H9 (cell line): ENCODE results near the gene UBE2L3. TPM values are rescaled to one million over a fixed set of nuclear protein-coding genes. Genes with fewer than 3 reads are reported as not detected.

Experiments used
- DNase-seq: peaks from one replicate; pipeline ENCODE4 v3.0.0-alpha.2; 2017
- H2AFZ ChIP-seq: one replicate; pipeline ENCODE4 v1.6.1; 2013; ENCODE audit warnings: mild to moderate bottlenecking, low read length, control low read depth, moderate library complexity
- H2AK5ac ChIP-seq: 2 replicates; pipeline ENCODE4 v1.6.1; 2013; ENCODE audit warnings: low read length, control low read depth, mixed read lengths; ENCODE audit not compliant: insufficient read length
- H2BK120ac ChIP-seq: one replicate; pipeline ENCODE4 v1.6.1; 2013; ENCODE audit warnings: low read depth, mild to moderate bottlenecking, low read length, control low read depth, inconsistent platforms; ENCODE audit not compliant: poor library complexity, severe bottlenecking
- H2BK12ac ChIP-seq: 2 replicates; pipeline ENCODE4 v1.6.1; 2013; ENCODE audit warnings: low read length, control low read depth, mixed read lengths, low read depth; ENCODE audit not compliant: insufficient read length
- H2BK15ac ChIP-seq: 2 replicates; pipeline ENCODE4 v1.6.1; 2013; ENCODE audit warnings: low read depth, low read length, control low read depth
- H2BK20ac ChIP-seq: one replicate; pipeline ENCODE4 v1.6.1; 2013; ENCODE audit warnings: low read depth, mild to moderate bottlenecking, low read length, control low read depth, inconsistent platforms; ENCODE audit not compliant: poor library complexity, severe bottlenecking
- H2BK5ac ChIP-seq: 2 replicates; pipeline ENCODE4 v1.6.1; 2013; ENCODE audit warnings: low read length, control low read depth, mixed read lengths; ENCODE audit not compliant: insufficient read length
- H3K14ac ChIP-seq: 2 replicates; pipeline ENCODE4 v1.6.1; 2013; ENCODE audit warnings: low read length, control low read depth; ENCODE audit not compliant: insufficient read depth
- H3K18ac ChIP-seq: 2 replicates; pipeline ENCODE4 v1.6.1; 2013; ENCODE audit warnings: low read depth, mild to moderate bottlenecking, mixed read lengths, low read length, control low read depth; ENCODE audit not compliant: insufficient read length
- H3K23ac ChIP-seq: 2 replicates; pipeline ENCODE4 v1.6.1; 2013; ENCODE audit warnings: low read length, control low read depth, mixed read lengths, low read depth; ENCODE audit not compliant: insufficient read length
- H3K23me2 ChIP-seq: 2 replicates; pipeline ENCODE4 v1.6.1; 2013; ENCODE audit warnings: low read depth, mild to moderate bottlenecking, mixed read lengths, low read length, control low read depth; ENCODE audit not compliant: insufficient read length, poor library complexity, severe bottlenecking
- H3K27ac ChIP-seq: 2 replicates; pipeline ENCODE4 v1.5.1; 2013; ENCODE audit warnings: low read length, control low read depth, mixed read lengths, low read depth; ENCODE audit not compliant: insufficient read length
- H3K27me3 ChIP-seq: 2 replicates; pipeline ENCODE4 v1.6.1; 2013; ENCODE audit warnings: low read length, control low read depth, inconsistent platforms; ENCODE audit not compliant: insufficient read depth
- H3K4ac ChIP-seq: 2 replicates; pipeline ENCODE4 v1.6.1; 2013; ENCODE audit warnings: low read depth, mild to moderate bottlenecking, control low read depth, inconsistent platforms, low read length, moderate library complexity
- H3K4me1 ChIP-seq: 2 replicates; pipeline ENCODE4 v1.6.1; 2013; ENCODE audit warnings: low read length, control low read depth, inconsistent platforms; ENCODE audit not compliant: insufficient read depth
- H3K4me2 ChIP-seq: 2 replicates; pipeline ENCODE4 v1.6.1; 2013; ENCODE audit warnings: low read length, control low read depth, mixed read lengths; ENCODE audit not compliant: insufficient read length, insufficient read depth
- H3K56ac ChIP-seq: 2 replicates; pipeline ENCODE4 v1.6.1; 2013; ENCODE audit warnings: low read depth, mild to moderate bottlenecking, mixed read lengths, low read length, control low read depth; ENCODE audit not compliant: insufficient read length
- H3K79me1 ChIP-seq: 2 replicates; pipeline ENCODE4 v1.6.1; 2013; ENCODE audit warnings: low read depth, mild to moderate bottlenecking, moderate library complexity, low read length, control low read depth, inconsistent platforms; ENCODE audit not compliant: insufficient read depth, poor library complexity, severe bottlenecking
- H3K79me2 ChIP-seq: 2 replicates; pipeline ENCODE4 v1.6.1; 2013; ENCODE audit warnings: low read length, control low read depth, inconsistent platforms; ENCODE audit not compliant: insufficient read depth
- H3K9ac ChIP-seq: 2 replicates; pipeline ENCODE4 v1.6.1; 2013; ENCODE audit warnings: low read length, control low read depth, mixed read lengths; ENCODE audit not compliant: insufficient read length; ENCODE audit errors: extremely low read depth
- H3K9me3 ChIP-seq: one replicate; pipeline ENCODE4 v1.6.1; 2013; ENCODE audit warnings: low read depth, low read length, inconsistent platforms; ENCODE audit not compliant: control insufficient read depth
- H3T11ph ChIP-seq: one replicate; pipeline ENCODE4 v1.6.1; 2013; ENCODE audit warnings: mild to moderate bottlenecking, low read length, control low read depth, inconsistent platforms
- H4K20me1 ChIP-seq: one replicate; pipeline ENCODE4 v1.6.1; 2013; ENCODE audit not compliant: control insufficient read depth, insufficient read length, insufficient read depth
- H4K5ac ChIP-seq: 2 replicates; pipeline ENCODE4 v1.6.1; 2013; ENCODE audit warnings: low read depth, mild to moderate bottlenecking, mixed read lengths, low read length, control low read depth; ENCODE audit not compliant: insufficient read length
- H4K8ac ChIP-seq: replicated peaks from 2 replicates; pipeline ENCODE4 v1.6.1; 2013; ENCODE audit warnings: low read length, control low read depth, mixed read lengths, low read depth; ENCODE audit not compliant: insufficient read length
- H4K91ac ChIP-seq: 2 replicates; pipeline ENCODE4 v1.6.1; 2013; ENCODE audit warnings: low read depth, mild to moderate bottlenecking, moderate library complexity, mixed read lengths, low read length, control low read depth; ENCODE audit not compliant: insufficient read length
- H3K27ac Mint-ChIP-seq, 3 experiments: 2 replicates in 2 of 3; 3 replicates in 1 of 3; pipeline ENCODE4 v1.8.0; 2020 to 2021; ENCODE audit warnings: mixed read lengths in 3 of 3, mild to moderate bottlenecking in 1 of 3, moderate library complexity in 1 of 3
- H3K27me3 Mint-ChIP-seq: 2 replicates; pipeline ENCODE4 v1.8.0; 2021; ENCODE audit warnings: low read depth, mild to moderate bottlenecking, moderate library complexity, mixed read lengths
- H3K36me3 Mint-ChIP-seq, 3 experiments: 2 replicates in 2 of 3; 3 replicates in 1 of 3; pipeline ENCODE4 v1.8.0; 2020 to 2021; ENCODE audit warnings: low read depth in 3 of 3, mixed read lengths in 3 of 3; ENCODE audit not compliant: insufficient read depth in 1 of 3
- H3K4me1 Mint-ChIP-seq, 2 experiments: 2 replicates each; pipeline ENCODE4 v1.8.0; 2020; ENCODE audit warnings: mixed read lengths in 2 of 2
- H3K4me3 Mint-ChIP-seq, 2 experiments: 2 replicates in 1 of 2; 3 replicates in 1 of 2; pipeline ENCODE4 v1.8.0; 2020 to 2021; ENCODE audit warnings: mild to moderate bottlenecking in 2 of 2, mixed read lengths in 2 of 2, moderate library complexity in 1 of 2
- H3K9me3 Mint-ChIP-seq, 2 experiments: 2 replicates in 1 of 2; 3 replicates in 1 of 2; pipeline ENCODE4 v1.8.0; 2020; ENCODE audit warnings: mild to moderate bottlenecking in 2 of 2, mixed read lengths in 2 of 2, moderate library complexity in 1 of 2
- WGBS: extraction: QIAGEN DNeasy Blood & Tissue Kit; methylation state at CpG from one replicate; pipeline ENCODE4 v1.1.7; 2013; ENCODE audit warnings: missing lambda C conversion rate, low lambda C conversion rate, mixed read lengths; ENCODE audit not compliant: insufficient read length; ENCODE audit errors: extremely low coverage; 5-methylcytosine and 5-hydroxymethylcytosine counted together
- total RNA-seq: library from RNA; stranded (reverse); gene quantifications from 2 replicates; pipeline ENCODE4 v1.2.1, GENCODE V29; 2021
- TF ChIP-seq, protein P1 (sequence below): fragments of 200-600 bp; sonication (generic); conservative IDR thresholded peaks from 3 replicates; pipeline ENCODE4 v1.8.0; 2021; ENCODE audit warnings: antibody characterized with exemption, mild to moderate bottlenecking

UBE2L3 gene
- total RNA-seq, 1 experiment from 2014 or later = 79.7 TPM

DNA sequence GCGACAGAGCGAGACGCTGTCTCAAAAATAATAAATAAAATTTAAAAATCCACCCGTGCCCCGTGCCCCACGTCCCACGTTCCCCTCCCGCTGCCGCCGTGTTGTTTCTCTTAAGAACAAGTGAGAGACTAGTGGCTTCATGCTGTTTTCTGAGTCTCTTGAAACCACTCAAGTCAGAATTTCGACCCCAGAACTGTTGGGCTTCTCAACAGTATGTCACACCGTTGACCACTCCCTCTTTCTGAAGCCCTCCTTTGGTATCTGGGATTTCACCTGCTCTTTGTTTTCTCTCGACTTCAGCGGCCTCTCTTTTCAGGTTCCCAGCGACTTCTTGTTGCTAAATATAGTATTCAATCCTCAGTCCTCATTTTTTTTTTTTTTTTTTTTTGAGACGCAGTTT is 99.3 kb downstream of the UBE2L3 start:
- Histone ChIP-seq H2BK5ac (no peak overlapping the region), H3K4me2 (peak overlapping the region; percentile 54), H3K4me1 (no peaks in the 10 kb centered on the region), H3K23me2 (no peaks in the 10 kb centered on the region), H3K27ac (no peak overlapping the region), H4K5ac (no peak overlapping the region), H2BK20ac (no peak overlapping the region), H2AK5ac (no peak overlapping the region), H3K4ac (no peak overlapping the region), H3K23ac (no peak overlapping the region), H3K9me3 (no peaks in the 10 kb centered on the region), H3K14ac (no peak overlapping the region), H3K27me3 (no peaks in the 10 kb centered on the region), H2BK12ac (no peak overlapping the region), H2AFZ (no peak overlapping the region), H3K79me2 (no peaks in the 10 kb centered on the region), H3T11ph (no peak overlapping the region), H4K8ac (no peak overlapping the region), H2BK15ac (no peak overlapping the region), H3K9ac (no peak overlapping the region), H3K56ac (no peak overlapping the region), H3K18ac (no peak overlapping the region), H4K20me1 (no peaks in the 10 kb centered on the region), H3K79me1 (peaks cover 3% of the 10 kb centered on the region), H2BK120ac (no peak overlapping the region), H4K91ac (no peak overlapping the region)
- H3K4me3 Mint-ChIP-seq = peak overlapping the region; percentile 89 to 95
- peaks cover 5% of the 10 kb centered on the region for H3K27me3 Mint-ChIP-seq
- DNase-seq = no peak
- H3K36me3 Mint-ChIP-seq = peaks cover 2 to 17% (median 13%) of the 10 kb centered on the region in 3 experiments; a peak in 6 of 7 replicates
- TF ChIP-seq, protein P1, sequence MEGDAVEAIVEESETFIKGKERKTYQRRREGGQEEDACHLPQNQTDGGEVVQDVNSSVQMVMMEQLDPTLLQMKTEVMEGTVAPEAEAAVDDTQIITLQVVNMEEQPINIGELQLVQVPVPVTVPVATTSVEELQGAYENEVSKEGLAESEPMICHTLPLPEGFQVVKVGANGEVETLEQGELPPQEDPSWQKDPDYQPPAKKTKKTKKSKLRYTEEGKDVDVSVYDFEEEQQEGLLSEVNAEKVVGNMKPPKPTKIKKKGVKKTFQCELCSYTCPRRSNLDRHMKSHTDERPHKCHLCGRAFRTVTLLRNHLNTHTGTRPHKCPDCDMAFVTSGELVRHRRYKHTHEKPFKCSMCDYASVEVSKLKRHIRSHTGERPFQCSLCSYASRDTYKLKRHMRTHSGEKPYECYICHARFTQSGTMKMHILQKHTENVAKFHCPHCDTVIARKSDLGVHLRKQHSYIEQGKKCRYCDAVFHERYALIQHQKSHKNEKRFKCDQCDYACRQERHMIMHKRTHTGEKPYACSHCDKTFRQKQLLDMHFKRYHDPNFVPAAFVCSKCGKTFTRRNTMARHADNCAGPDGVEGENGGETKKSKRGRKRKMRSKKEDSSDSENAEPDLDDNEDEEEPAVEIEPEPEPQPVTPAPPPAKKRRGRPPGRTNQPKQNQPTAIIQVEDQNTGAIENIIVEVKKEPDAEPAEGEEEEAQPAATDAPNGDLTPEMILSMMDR = no peak
- H3K9me3 Mint-ChIP-seq = no peaks in the 10 kb centered on the region; a peak in 1 of 5 replicates
- H3K4me1 Mint-ChIP-seq = peaks cover 5 to 17% of the 10 kb centered on the region in 2 experiments
- WGBS = no CpG with 5 or more reads among the region's 16 CpGs
- H3K27ac Mint-ChIP-seq = peak overlapping the region; percentile 73 to 87 (median 78); a peak in 3 of 7 replicates
